ENCODE data around the gene GLTP.
"Not testable (repeated sequence)": the region's sequence is repeated elsewhere in the genome, so short reads cannot be mapped to it uniquely, and the experiment has no call there.

The GLTP gene

DNA sequence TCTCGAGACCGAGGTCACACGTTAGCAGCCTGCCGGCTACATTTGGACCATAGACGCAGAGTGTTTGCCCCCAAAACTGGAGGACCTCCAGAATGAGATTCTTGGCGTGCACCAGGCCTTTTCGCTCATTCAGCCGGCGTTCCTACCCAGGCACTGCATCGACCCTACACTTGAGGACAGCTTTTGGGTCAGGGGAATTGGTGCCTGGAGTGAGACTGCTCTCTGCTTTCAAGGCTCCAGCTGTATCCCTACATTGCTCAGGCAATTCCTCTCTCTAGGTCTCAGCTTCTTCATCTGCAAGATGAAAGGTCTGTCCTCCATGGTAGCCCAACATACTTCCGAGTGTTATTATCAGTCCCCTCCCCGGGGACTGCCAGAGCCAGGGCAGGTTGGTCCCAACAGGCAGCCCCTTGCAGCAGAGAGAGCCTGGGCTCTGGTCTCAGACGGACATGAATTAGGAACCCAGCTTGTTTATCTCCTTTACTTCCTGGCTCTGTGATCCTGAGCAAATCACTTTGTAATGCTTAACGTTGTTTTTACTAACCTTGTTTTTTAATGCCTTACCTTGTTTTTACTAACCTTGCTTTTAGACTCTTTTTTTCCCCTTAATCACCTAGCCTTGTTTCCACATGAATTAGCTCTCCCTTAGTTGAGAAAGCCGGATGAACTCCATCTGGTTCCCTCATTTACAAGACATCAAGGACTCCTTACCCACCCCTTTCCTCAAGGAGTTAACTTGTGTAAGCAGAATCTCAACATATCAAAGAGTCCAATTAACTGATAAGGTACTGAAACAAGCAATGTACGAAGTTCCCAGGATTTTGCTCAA is 20.6 kb upstream of the GLTP start:
- DNase-seq = no peak

DNA sequence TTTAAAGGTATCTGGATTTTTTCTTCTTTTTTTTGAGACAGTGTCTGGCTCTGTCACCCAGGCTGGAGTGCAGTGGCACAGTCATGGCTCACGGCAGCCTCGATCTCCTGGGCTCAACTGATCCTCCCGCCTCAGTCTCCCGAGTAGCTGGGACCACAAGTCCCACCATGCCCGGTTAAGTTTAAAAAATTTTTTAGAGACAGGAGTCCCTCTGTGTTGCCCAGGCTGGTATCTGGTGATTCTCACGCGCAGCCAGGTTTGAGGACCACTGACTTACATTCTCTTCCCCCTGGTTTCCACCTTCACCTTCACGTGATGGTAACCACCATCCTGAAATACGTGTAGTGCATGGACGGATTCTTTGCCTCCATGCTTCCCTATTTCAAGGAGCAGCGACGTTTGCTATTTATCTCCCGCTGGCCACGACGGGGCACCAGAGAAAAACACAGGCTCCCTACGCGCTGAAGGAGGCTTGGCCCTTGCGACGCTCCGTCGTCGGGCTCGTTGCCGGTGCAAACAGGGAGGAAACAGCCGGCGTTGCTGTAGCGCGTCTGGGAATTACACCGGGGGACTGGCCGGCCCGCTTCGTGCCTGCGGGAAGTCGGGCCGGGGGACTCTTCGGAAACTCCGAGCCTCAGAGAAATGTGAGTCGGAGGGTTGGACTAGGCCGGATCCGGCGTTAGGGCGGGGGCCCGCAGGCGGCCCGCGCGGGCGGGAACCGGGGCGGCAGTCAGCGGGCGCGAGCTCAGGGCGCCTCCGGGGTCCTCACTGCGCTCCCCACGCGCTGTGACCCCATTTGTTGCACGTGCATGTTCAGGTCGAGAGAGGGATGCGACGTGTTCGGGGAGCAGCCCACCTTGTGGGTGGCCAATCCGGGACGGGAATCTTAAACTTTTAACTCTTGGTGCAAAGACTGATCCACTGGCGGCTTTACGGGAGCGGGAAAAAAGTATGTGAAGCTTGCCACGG is 19.7 kb upstream of the GLTP start, which contains the start of gene TCHP:
TCHP (plus strand) TSS at position 492 of the 969 bp plus-strand sequence. CDS start 2,753 bp downstream, outside the sequence.
- DNase-seq = peak; percentile 87

DNA sequence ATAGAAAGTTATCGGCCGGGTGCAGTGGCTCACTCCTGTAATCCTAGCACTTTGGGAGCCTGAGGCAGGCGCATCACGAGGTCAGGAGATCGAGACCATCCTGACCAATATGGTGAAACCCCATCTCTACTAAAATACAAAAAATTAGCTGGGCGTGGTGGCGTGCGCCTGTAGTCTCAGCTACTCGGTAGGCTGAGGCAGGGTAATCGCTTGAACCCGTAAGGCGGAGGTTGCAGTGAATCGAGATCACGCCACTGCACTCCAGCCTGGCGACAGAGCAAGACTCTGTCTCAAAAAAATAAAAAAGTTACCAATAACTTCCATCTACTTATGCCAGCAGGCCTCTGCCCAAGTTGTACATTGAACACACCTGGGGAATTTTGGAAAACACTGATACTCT is 19.0 kb upstream of the GLTP start:
- not testable (repeated sequence) for DNase-seq

DNA sequence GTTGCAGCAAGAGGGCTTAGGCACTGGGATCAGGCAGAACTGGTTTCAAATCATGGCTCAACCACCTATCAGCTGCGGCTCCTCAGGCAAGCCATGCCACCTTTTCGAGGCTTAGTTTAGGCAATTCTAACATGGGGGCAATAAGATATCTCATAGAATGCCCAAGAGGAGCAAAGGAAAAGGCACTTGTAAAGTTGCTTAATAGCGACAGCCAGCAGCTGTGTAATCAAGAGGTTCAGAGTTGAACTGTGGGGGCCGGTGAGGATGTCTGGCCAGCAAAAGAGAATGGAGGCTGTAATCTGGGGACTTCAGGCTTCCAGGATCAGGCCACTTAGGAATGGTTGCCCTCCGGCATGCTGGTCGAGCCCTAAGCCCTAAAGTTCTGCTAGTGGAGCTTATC is 16.7 kb upstream of the GLTP start:
- no peak for DNase-seq

DNA sequence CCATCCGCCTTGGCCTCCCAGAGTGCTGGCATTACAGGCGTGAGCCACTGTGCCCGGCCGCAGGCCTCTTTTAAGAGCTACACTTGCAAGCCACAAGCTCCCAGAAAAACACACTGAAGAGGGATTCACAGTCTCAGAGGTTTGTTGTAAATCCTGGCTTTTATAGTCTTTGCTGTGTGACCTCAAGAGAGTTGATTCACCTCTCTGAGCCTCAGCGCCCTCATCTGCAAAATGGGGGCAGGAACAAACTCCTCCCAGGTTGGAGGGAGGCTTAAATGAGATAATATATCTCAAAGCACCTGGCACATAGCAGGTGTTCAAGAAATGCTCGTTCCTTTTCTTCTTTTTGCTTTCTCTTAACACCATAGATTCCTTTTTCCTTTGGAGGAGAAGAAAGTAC is 15.8 kb upstream of the GLTP start:
- DNase-seq = no peak

DNA sequence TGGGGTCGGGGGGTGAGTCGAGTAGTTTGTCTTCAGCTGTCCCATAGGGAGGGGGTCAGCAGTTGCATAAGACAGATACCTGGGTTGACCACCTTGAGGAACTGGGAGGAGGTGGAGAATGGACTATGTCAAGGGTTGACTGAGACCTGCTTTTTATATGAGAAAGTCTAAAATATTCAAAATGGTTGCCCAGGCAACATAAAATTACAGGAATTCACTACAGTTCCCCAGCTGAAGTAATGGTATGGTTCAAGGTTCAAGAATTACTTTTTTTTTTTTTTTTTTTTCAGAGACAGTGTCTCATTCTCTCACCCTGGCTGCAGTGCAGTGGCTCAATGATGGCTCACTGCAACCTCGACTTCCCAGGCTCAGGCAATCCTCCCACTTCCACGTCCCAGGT is 14.6 kb upstream of the GLTP start:
- no peak for DNase-seq

GRCh38 chr12:109893261-109893995 is 13.1 kb upstream of the GLTP start:
- peak; percentile 11 for DNase-seq

GRCh38 chr12:109892748-109893147 is 12.4 kb upstream of the GLTP start:
- no peak for DNase-seq

GRCh38 chr12:109892165-109892715 is 11.9 kb upstream of the GLTP start:
- DNase-seq = no peak

- not testable (repeated sequence) for DNase-seq
Observed at GRCh38 chr12:109891731-109892130, 11.4 kb upstream of the GLTP start.

DNA sequence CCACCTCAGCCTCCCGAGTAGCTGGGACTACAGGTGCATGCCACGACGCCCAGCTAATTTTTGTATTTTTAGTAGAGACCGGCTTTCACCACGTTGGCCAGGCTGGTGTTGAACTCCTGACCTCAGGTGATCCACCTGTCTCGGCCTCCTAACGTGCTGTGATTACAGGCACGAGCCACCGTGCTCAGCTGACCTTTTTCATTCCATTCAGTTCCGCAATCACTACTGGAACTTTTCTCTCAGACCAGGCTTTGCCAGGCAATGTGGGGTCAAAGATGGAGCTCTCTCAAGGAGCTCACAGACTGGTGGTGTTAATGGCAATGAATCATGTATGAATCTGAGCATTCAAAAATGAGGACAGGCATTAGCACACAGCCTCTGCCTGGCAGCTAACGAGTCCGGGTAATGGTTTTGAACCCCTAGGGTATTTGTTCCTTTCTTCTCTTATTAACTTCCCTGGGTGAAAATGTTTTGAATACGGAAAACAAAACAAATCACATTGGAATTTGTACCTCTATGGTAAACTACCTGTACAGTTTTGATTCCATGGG is 10.4 kb upstream of the GLTP start:
- no peak for DNase-seq

- DNase-seq = peak; percentile 55
Observed at GRCh38 chr12:109888179-109889020, 8.1 kb upstream of the GLTP start.

DNA sequence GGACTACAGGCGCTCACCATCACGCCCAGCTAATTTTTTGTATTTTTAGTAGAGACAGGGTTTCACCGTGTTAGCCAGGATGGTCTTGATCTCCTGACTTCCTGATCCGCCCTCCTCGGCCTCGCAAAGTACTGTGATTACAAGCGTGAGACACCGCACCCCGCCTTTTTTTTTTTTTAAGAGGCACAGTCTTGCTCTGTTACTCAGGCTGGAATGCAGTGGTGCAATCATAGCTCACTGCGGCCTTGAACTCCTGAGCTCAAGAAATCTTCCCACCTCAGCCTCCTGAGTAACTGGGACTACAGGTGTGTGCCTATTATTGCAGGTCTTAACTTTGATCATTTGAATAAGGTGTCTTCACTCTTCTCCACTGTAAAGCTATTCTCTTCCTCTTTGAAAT is 5.3 kb upstream of the GLTP start:
- DNase-seq = no peak

DNA sequence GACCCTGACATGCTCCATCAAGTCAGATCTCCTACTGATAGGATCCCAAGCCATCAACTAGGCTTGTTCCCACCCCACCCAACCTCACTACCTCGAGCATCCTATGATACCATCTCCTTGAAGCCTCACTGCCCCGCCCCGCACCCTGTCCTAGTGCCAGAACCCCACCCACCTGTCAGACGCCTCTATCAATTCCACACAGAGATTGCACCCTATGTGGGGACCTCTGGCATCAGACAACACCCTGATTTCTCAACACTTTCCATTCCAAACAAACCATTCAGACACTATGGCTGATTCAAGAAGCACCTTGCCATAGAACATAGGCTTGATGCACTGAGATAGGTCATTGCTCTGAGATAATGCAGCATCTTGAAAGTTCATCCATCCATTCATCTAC is 3.1 kb upstream of the GLTP start:
- DNase-seq = no peak

DNA sequence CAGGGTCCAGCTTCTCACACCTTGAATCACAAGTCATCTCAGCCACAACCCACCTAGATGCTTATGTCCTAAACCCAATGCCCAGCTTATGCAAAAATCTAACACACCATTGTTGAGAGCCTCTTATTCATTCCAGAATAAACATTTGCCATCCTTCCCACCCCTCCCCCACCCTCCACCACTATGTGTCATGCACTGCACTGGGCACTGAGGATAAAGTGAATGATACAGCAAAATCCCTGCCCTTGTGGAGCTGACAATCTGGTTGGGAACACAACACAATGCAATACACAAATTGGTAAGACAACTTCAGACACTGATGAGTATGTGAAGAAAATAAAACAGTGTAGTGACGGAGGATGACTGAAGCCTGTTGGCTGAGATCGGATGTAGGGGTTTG is 1.4 kb upstream of the GLTP start:
- no peak for DNase-seq

DNA sequence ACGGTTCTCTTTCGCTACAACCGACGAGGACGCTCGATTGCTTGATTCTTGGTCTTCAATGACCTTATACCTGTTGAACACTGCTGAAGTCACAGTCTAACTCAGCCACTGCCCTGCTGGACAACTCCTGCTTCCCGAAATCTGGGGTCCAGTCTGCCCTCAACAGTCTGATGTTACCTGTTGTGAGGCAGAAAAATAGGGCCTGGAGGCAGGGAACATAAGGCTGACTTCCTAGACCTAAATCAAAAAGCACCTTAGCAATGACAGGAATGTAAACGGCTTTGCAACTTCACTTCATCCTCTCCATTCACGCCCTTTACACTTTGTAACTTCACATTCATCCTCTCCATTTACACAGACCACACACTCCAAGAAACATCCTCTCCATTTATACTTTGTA is 597 bp upstream of the GLTP start:
- DNase-seq = no peak

DNA sequence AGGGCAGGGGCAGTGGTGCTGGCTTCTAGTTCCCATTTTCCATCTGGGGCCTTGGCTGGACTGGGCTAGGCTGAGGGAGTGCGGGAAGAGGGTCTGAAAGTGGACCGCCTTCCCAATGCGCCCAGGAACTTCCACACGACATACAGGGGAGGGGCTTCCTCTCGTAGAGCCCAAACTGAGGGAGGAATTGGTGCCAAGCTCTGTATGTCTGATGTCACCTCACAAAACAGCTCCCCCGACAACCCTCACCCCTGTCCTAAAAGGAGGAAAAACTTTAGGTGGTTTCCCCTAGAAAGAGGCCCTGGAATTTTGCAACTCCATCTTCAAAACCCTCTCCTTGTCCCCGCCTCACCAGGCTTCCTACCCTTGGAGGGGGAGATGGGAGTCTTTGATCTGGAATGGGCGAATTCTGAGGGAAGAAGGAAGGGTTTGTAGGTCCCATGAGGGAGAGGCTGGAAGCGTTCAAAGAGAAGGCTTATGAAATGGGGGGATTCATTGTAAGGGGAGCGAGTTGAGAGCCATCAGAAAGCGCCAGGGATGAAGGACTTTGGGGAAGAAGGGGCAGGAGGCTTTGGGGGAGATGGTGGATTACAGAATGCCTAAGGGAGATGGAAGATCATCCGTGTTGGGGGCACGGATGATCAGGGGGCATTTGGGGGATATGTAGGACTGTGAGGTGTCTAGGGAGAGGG is 844 bp downstream of the GLTP start:
- no peak for DNase-seq

GRCh38 chr12:109878749-109879148 is 1.6 kb downstream of the GLTP start:
- peak; percentile 63 for DNase-seq

DNA sequence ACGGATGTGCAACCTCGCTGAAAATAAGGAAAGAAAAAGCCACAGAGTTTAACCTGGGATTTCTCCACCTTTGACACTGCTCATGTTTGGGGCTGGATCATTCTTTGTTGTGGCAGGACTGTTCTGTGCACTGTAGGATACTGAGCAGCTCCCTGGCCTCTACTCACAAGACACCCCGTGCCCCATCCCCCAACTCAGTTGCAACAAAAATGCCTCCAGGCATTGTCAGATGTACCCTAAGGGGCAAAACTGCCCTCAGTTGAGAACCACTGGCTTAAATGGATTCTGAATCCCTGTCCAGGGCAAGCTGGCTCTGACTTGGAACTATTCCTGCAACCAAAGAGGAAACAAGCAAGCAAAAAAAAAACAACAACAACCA is 2.1 kb downstream of the GLTP start:
- no peak for DNase-seq

DNA sequence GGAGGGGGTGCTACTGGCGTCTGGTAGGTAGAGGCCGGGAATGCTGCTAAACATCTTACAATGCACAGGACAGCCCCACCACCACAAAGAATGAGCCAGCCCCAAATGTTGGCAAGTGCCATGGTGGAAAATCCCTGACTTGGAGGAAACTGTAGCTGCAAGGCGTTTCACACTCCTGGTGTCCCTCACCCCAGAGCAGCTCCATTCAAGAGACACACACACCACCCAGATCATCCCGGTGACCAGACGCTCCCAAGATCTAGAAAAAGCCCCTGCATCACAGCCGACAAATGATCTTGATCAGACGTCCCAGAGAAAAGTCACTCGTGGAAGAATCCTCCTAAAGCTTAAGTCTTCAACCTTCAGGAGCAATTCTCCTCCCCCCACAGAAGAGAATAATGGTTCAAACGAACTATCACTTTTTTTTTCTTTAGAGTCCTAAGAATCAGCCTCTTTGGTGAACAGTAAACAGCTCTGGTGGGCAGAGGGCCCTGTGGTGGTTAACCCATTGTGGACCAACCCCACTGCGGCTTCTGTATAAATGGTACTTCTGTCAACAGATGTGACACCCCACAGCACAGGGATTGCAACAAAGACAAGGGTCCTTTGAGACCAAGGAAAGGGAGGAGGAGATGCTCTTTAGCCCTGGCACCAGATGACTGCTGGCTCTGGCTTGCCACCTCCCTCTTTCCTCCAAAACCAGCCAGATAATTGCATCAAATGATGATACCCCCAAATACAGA is 2.7 kb downstream of the GLTP start:
- no peak for DNase-seq

Measured in MV-4-11 (cell line).